OCI-M1 (cell line): ENCODE data around the gene RTP4.
"Not testable (repeated sequence)": the region's sequence is repeated elsewhere in the genome, so short reads cannot be mapped to it uniquely, and the experiment has no call there.

Source experiments
- DNase-seq: peaks from one replicate; lab custom pipeline; 2025; lab: John Stamatoyannopoulos, UW

RTP4 gene

DNA sequence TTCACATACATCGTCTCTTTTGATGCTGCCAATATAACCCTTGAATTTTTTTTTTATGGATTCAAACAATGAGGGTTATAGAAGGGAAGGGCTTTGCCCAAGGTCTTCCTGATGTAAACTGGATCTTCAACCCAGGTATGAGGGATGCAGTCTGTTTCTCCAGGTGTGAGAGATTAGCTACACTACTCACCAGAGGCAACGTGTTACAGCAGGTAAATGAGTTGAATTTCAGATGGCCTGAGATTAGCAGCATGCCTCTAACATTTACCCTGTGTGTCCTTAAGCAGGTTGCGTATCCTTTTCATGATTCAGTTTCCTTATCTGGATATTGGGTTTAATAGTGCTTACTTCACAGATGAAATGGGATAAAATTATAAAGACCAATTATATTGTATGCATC, 1.9 kb downstream of the RTP4 start:
- DNase-seq = no peak

DNA sequence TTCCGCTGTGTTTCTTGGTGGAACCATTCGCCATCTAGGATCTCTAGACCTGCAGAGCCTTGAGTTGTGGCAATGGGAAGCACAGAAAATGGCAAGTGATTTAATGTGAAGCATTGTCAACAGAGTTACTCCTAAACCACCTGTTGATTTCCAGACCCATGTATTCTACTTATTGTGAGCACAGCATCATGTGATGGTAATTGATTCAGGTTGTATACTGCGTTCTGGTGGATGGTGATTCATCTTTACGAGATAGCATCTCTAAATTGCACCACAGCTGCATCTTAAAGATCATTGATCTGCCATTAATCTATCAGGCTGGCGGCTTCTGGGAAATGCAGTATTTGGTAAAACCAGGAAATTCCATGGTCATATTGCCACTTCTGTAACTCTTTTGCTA, 7.4 kb downstream of the RTP4 start:
- DNase-seq = no peak

DNA sequence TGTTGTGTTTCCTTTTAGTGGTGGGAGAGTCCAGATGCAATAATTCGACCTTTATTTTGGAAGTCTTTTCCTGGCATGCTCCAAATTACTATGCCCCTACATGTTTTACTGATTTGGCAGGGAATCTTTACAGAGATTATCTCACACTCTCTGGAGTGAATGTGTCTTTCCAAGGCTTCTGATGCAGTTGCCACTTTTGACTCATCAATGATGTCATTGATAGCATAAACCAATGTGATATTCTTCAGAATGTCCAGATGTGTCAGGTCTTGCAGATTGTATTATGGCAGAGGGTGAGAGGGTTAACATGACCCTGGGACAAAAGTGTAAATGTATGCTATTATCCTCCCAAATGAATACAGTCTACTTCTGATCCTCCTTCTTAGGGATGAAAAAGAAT, 9.7 kb downstream of the RTP4 start:
- no peak for DNase-seq

GRCh38 chr3:187382609-187383151, 14.5 kb downstream of the RTP4 start:
- DNase-seq = no peak

- DNase-seq = no peak
Observed at GRCh38 chr3:187383246-187383645, 15.1 kb downstream of the RTP4 start.

GRCh38 chr3:187385296-187385695, 17.1 kb downstream of the RTP4 start:
- DNase-seq = no peak

DNA sequence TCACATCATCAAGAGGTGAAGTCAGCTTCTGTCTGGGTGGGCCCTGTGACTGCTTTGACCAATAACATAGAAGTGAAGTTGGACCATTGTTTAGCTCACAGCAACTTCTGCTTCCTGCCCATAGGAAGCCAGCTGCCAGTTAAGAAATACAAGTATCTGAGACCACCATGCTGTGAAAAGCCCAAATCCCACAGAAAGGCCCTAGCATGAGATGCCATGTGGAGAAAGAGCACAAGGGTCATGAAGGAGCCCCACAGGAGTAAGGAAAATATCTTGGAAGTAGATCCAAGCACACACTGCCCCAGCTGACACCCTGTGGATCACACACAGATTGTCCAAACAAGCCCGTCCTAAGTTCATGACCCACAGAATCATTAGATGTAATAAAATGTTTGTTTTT, 28.5 kb downstream of the RTP4 start:
- DNase-seq = no peak

DNA sequence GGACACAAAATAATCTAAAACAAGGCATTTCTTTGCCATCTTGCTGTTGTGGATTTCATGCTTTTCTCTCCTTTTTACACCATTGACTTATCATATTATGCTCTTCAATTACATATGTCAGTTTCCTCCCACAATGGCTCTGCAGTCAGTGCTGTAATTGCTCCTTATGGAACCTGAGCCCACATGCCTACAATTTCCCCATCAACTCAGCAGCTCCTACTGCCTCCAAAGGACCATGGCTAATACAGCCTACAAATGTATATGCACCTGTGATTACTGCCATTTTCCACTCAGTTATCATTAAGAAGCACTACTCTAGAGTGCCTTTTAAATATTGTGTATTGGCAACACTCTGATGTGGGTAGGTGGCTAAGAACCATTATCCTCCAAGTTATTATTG, 30.8 kb downstream of the RTP4 start:
- DNase-seq = no peak

GRCh38 chr3:187400756-187401155, 32.6 kb downstream of the RTP4 start:
- no peak for DNase-seq

DNA sequence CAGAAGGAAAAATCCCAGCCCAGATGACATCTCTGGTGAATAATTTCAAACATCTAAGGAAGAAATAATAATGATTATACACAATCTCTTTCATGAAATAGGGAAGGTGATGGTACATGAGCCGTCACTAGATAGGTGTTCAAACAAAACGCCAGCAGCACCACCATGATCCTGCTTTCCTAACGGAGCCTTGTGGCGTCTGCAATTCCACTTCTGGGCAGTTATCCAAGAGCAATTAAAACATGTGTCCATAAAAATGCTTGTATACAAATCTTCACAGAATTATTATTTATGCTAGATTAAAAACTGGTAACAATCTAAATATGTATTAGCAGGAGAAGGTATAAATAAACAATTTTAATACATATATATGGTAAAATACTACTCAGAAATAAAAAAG, 33.7 kb downstream of the RTP4 start:
- DNase-seq = no peak

DNA sequence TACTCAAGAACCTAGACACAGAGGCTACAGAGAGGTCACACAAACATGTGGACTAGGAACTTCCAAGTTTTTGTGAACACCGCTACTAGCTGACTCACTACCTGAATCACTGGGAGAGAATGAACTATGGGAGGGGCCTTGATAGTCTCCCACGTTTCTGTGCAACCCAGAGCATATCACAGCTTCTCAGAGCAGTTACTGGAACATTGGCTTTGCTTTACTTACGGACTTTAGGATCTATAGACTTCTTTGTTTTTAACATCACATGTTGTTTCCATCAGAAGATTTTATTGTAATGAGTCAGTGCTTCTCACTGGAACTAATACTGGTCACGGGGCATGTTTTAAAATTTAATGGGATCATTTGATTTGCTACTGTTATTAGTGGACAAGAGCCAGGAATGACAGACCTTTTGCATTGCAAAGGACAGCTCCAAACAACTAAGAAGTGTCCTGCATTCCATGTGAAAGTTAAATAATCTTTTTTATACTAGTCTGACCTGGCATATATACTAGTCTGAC, 35.6 kb downstream of the RTP4 start:
- DNase-seq = no peak

- no peak for DNase-seq
Observed at GRCh38 chr3:187406927-187407326, 38.7 kb downstream of the RTP4 start.

DNA sequence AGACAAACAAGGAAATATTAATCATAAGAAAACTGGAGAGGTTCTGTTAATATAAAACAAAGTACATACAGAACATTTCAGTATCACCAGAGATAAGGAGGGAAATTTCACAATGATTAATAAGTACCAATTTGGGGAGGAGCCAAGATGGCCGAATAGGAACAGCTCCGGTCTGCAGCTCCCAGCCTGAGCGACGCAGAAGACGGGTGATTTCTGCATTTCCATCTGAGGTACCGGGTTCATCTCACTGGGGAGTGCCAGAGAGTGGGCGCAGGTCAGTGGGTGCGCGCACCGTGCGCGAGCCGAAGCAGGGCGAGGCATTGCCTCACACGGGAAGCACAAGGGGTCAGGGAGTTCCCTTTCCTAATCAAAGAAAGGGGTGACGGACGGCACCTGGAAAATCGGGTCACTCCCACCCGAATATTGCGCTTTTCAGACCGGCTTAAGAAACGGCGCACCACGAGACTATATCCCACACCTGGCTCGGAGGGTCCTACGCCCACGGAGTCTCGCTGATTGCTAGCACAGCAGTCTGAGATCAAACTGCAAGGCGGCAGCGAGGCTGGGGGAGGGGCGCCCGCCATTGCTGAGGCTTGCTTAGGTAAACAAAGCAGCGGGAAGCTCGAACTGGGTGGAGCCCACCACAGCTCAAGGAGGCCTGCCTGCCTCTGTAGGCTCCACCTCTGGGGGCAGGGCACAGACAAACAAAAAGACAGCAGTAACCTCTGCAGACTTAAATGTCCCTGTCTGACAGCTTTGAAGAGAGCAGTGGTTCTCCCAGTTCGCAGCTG, 44.0 kb downstream of the RTP4 start:
- not testable (repeated sequence) for DNase-seq
